ENCODE results near the gene DIS3L2.
"Not testable (repeated sequence)": the region's sequence is repeated elsewhere in the genome, so short reads cannot be mapped to it uniquely, and the experiment has no call there.

Gene DIS3L2

GRCh38 chr2:232322560-232323327 lies 361.2 kb downstream of the DIS3L2 start:
- DNase-seq (ENCODE audit: low read depth), result no peak

DNA sequence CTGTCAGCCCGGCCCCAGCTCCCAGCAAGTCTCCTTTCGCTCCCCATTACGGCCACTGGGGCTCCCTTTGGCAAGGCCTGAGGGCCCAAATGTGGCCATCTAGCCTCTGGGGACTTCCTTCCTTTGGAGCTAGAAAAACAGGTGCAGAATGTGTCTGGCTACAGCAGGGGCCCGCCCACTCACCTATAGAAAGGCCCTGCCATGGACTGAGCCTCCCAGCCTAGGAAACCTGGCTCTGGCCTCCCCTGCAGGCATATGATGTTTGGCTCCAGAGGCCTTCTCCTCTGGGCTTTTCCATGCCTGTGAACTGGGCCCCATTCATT lies 361.8 kb downstream of the DIS3L2 start:
- DNase-seq (ENCODE audit: low read depth), result no peak

GRCh38 chr2:232323967-232324366 lies 362.5 kb downstream of the DIS3L2 start:
- not testable (repeated sequence) for DNase-seq (ENCODE audit: low read depth)

GRCh38 chr2:232324778-232325177 lies 363.3 kb downstream of the DIS3L2 start:
- no peak for DNase-seq (ENCODE audit: low read depth)

- peak; percentile 31 for DNase-seq (ENCODE audit: low read depth)
Measured at GRCh38 chr2:232325324-232326273, 364.1 kb downstream of the DIS3L2 start.

DNA sequence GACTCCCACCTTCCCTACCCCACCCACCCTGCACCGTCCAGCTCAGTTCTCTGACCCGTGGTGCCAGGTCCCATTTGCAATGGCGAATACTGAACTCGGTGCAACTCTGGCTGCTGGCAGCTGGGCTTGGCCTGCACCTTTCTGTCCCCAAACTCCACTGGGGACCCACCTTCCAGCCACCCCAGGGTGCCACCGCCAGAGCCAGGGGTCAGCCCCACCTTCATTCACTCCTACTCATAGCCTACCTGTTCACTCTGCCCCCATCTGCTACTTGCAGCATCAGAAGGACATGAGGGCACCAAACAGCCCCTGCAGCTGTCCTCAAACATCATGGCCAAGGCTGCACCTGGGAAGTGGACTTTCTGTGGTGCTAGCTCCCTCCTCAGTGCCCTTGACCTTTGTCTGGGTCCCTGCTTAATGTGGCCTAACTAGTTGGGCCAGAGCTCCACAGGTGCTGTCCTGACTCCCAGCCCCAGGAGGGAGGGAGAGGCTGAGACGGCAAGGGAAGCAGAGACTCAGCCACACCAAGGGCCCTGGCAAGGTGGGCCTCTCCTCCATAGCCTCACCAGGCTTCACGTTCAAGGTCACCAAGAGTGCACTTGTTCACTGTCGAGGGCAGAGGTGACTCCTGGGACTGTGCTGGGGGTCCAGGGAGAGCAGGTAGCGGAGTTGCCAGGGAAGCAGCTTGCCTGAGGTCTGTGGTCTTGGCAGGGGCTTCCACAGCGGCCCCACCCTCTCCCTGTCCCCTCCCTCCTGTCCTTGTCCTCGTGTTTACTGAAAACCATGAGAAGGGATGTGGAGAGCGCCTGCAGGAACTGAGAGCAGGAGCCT lies 365.0 kb downstream of the DIS3L2 start:
- not testable (repeated sequence) for DNase-seq (ENCODE audit: low read depth)

DNA sequence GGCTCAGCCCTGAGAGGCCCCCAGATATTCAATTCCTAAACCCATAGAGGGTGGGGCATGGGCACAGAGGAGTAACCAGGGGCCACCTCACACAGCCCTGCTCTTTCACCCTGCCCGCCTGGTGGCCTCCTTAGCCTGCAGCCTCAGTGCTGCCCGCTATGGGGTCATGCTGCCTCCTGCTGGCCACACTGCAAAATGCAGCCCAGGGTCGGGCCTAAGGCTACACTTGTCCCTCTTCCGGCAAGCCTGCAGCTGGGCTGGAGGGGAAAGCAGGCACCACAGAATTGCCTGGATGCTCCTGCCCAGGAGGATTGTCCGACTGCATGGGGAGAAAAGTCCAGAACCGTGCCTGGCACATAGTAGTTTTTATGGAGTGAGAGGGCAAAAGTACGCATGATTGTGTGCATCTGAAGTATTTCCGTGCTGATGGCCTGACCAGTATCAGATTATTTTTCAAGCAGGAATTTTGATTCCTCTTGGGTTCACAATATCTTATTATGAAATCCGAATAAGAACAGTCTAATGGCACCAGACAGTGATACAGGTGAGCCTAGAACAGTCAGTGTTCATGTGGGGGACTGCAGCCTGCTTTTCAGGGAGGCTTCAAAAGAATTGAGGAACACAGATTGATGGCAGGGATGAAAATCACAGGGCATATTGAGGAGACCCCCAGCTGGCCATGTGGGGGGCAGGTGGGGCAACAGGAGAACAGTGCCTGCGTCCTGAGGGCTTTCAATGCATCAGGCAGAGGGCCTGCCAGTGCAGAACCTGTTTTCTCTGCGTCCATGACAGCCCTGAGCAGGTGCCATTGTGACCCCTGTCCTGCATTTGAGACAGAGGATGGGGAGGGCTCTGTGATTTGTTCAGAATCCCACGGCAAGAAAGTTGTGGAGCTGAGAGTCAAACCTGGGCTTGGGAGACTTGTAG lies 365.9 kb downstream of the DIS3L2 start:
- DNase-seq (ENCODE audit: low read depth), result peak; percentile 67

DNA sequence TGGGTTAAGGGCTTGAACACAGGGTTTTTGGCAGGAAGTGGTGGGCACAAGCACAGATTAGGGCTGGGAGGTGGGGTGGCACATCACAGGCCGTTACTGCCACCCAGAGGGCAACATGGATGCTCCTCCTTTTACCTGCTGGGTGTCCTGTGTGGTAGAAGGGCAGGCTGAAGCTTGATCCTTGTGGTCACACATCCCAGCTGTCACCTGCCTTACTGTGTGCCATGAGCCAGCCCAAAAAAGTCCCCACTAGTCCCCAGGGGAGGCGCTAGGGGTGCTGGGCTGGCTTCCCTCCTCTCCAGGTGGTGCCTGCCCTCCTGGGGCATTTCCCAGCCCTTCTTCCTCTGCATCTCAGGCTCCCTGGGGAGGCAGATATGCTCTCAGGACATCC lies 366.5 kb downstream of the DIS3L2 start:
- no peak for DNase-seq (ENCODE audit: low read depth)

- DNase-seq (ENCODE audit: low read depth), result no peak
Measured at GRCh38 chr2:232328516-232329460, 367.3 kb downstream of the DIS3L2 start.

- no peak for DNase-seq (ENCODE audit: low read depth)
Measured at GRCh38 chr2:232329716-232330067, 368.2 kb downstream of the DIS3L2 start.

DNA sequence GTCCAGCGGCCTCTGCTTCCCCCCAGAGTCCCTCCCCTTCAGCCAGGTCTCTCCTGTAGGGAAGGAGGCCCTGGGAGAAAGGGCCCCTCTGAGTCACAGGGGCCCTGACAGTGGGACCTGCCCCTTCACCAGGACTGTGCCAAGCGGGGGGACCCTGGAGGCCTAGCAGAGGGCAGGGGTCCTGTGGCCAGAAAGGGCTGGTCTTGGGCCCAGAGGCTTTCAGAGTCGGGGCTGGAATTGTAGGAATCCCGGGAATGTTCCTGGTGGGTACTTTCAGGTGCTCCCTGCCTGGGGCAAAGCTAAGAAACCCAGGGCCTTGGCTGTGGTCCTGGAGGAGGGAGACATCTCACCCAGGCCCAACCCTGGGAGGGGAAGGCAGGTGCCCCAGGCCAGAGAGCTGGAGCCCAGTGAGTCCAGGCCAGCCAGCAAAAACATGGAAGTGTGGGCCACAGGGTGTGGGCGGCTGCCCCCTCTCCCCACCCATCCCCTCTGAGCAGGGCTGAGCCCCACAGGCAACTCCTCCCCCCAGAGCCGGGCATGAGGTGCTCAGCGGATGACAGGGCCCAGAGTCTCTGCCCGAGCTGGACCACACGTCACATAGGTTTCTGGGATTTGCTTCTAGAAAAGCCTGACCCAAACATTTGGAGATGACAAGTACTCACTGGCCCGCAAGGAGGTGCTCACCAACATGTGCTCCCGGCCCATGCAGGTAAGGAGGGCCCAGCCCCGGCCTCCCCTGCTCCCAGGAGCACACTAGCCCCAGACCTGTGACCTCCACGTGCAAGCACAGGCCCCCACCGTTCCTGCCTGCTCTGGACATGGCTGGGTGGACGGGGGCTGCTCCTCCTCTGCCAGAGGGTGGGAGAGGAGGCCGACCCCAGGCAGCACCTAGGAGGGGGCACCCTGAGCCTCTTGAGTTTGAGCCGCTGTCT lies 368.8 kb downstream of the DIS3L2 start:
- no peak for DNase-seq (ENCODE audit: low read depth)

GRCh38 chr2:232331061-232331460 lies 369.5 kb downstream of the DIS3L2 start:
- not testable (repeated sequence) for DNase-seq (ENCODE audit: low read depth)

DNA sequence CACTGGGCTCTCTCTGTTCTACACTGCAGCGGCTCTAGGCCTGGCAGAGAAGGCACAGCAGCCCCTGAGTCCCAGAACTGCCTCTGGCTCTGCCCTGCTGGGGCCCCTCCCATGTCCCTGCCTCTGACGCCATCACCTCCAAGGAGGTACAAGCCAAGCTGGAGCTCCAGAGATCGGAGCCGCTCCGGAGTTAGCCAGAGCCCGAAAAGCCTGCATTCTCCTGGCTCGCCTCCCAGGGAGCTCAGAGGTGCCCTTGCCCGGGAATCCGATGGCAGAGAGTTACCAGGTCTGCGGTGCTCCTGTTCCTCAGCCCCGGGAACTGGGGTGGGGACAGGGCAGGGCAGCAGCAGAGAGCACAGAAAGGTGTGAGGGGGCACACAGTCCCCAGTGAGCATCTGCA lies 370.1 kb downstream of the DIS3L2 start:
- DNase-seq (ENCODE audit: low read depth), result not testable (repeated sequence)

- DNase-seq (ENCODE audit: low read depth), result not testable (repeated sequence)
Measured at GRCh38 chr2:232332244-232332939, 370.9 kb downstream of the DIS3L2 start.

GRCh38 chr2:232332940-232333259 lies 371.4 kb downstream of the DIS3L2 start:
- DNase-seq (ENCODE audit: low read depth), result no peak

GRCh38 chr2:232333361-232334135 lies 372.0 kb downstream of the DIS3L2 start:
- DNase-seq (ENCODE audit: low read depth), result no peak

- DNase-seq (ENCODE audit: low read depth), result not testable (repeated sequence)
Measured at GRCh38 chr2:232334136-232334884, 372.8 kb downstream of the DIS3L2 start.

Data from activated T-helper 1 cell treated with Interleukin-2 at 50 U/mL for 16 hours (primary cell).